Left ventricle myocardium inferior (tissue), 1 donor: ENCODE results near the gene HAS3. TPM values are rescaled to one million over a fixed set of nuclear protein-coding genes. Genes with fewer than 3 reads are reported as not detected.
"Not testable (repeated sequence)": the region's sequence is repeated elsewhere in the genome, so short reads cannot be mapped to it uniquely, and the experiment has no call there.

Experiments used
- DNase-seq: peaks from one replicate; pipeline ENCODE4 v3.0.0-alpha.2; 2020
- H3K27ac ChIP-seq: fragments of 200-600 bp; replicated peaks from 2 replicates; pipeline ENCODE4 v1.8.0; 2021
- H3K27me3 ChIP-seq: fragments of 200-600 bp; 2 replicates; pipeline ENCODE4 v1.8.0; 2021; ENCODE audit warnings: low read depth
- H3K36me3 ChIP-seq: fragments of 200-600 bp; 2 replicates; pipeline ENCODE4 v1.8.0; 2021
- H3K4me1 ChIP-seq: fragments of 200-600 bp; 2 replicates; pipeline ENCODE4 v1.8.0; 2021
- H3K4me3 ChIP-seq: fragments of 200-600 bp; 2 replicates; pipeline ENCODE4 v1.8.0; 2021; ENCODE audit warnings: mild to moderate bottlenecking, moderate library complexity
- H3K9me3 ChIP-seq: fragments of 200-600 bp; replicated peaks from 2 replicates; pipeline ENCODE4 v1.8.0; 2021
- intact Hi-C: fragments of 100-400 bp; cut with micrococcal nuclease; formaldehyde crosslinking; loops from one replicate; pipeline ENCODE4 v1.11.0; 2022
- total RNA-seq: library from RNA; stranded (reverse); fragmentation: NEBNext Ultra II Directional; extraction: Animal tissue kit (Norgen Biotek cat#: 25700); gene quantifications from one replicate; pipeline ENCODE4 v1.2.1, GENCODE V29; 2021
- TF ChIP-seq, protein P1 (sequence below): fragments of 200-600 bp; IDR thresholded peaks from 2 replicates; pipeline ENCODE4 v1.8.0; 2021; ENCODE audit warnings: antibody characterized with exemption, mild to moderate bottlenecking, borderline replicate concordance
- donor health status: DM: no; HTN: yes; CAD: no; lungs with severe emphysema.

Gene HAS3
- total RNA-seq, 1 donor from 2014 or later = 0.27 TPM

DNA sequence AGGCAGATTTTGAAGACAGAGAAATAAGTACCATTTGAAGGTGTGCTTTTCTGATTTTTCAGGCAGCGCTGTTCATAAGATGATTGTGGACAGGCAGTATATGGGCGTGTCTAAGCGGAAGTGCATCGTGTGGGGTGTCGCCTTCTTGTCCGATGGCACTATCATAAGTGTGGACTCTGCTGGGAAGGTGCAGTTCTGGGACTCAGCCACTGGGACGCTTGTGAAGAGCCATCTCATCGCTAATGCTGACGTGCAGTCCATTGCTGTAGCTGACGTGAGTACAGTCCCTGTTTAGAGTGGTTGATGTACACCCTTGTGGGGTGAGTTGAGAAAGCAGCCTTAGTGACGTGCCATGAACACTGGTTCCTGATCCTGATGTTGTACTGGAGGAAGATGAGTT is 37.7 kb downstream of the HAS3 start:
- no peaks in the 10 kb centered on the region for H3K4me1 ChIP-seq
- intact Hi-C loops = no loop called here
- no peaks in the 10 kb centered on the region for H3K9me3 ChIP-seq
- peaks cover 90% of the 10 kb centered on the region for H3K36me3 ChIP-seq
- DNase-seq = no peak
- no peak overlapping the region for H3K4me3 ChIP-seq
- no peaks in the 10 kb centered on the region for H3K27me3 ChIP-seq
- no peak overlapping the region for H3K27ac ChIP-seq
- TF ChIP-seq, protein P1, sequence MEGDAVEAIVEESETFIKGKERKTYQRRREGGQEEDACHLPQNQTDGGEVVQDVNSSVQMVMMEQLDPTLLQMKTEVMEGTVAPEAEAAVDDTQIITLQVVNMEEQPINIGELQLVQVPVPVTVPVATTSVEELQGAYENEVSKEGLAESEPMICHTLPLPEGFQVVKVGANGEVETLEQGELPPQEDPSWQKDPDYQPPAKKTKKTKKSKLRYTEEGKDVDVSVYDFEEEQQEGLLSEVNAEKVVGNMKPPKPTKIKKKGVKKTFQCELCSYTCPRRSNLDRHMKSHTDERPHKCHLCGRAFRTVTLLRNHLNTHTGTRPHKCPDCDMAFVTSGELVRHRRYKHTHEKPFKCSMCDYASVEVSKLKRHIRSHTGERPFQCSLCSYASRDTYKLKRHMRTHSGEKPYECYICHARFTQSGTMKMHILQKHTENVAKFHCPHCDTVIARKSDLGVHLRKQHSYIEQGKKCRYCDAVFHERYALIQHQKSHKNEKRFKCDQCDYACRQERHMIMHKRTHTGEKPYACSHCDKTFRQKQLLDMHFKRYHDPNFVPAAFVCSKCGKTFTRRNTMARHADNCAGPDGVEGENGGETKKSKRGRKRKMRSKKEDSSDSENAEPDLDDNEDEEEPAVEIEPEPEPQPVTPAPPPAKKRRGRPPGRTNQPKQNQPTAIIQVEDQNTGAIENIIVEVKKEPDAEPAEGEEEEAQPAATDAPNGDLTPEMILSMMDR = no peak

DNA sequence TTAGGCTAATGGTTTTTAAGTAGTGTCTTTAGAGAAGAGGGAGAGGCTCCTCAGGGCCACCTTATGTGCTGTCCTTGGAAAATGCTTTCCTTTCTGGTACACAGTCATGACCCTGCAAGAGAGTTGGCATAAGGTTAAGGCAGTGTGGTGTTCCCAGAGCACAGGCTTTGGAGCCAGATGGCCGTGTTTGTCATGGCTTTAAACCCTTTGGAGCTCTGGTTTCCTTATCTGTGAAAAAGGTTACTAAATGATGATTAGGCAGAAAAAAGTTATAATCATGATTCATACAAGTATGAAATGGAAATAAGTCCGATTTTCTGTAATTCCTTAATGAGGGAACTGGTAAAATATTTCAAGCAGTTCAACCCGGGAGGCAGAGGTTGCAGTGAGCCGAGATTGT is 40.2 kb downstream of the HAS3 start:
- Histone ChIP-seq H3K27ac (no peak overlapping the region), H3K9me3 (no peaks in the 10 kb centered on the region), H3K4me1 (no peaks in the 10 kb centered on the region), H3K36me3 (peaks cover 82% of the 10 kb centered on the region), H3K4me3 (no peak overlapping the region), H3K27me3 (no peaks in the 10 kb centered on the region)
- DNase-seq = no peak
- intact Hi-C loops = no loop called here
- TF ChIP-seq, protein P1 = no peak

DNA sequence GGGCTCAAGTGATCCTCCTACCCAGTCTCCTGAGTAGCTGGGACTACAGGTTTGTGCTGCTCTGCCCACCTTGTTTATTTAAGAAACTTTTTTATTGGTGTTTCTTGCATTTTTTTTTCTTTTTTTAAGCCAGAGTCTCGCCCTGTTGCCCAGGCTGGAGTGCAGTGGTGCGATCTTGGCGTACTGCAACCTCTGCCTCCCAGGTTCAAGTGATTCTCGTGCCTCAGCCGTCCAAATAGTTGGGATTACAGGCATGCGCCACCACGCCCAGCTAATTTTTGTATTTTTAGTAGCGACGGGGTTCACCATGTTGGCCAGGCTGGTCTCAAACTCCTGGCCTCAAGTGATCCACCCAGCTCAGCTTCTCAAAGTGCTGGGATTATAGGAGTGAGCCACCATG is 44.2 kb downstream of the HAS3 start:
- peaks cover 82% of the 10 kb centered on the region for H3K36me3 ChIP-seq
- DNase-seq = not testable (repeated sequence)
- intact Hi-C loops = loop anchor here (2.0 kb wide), 1 partner anchor 137 kb away; no protein-coding TSS in a partner anchor

DNA sequence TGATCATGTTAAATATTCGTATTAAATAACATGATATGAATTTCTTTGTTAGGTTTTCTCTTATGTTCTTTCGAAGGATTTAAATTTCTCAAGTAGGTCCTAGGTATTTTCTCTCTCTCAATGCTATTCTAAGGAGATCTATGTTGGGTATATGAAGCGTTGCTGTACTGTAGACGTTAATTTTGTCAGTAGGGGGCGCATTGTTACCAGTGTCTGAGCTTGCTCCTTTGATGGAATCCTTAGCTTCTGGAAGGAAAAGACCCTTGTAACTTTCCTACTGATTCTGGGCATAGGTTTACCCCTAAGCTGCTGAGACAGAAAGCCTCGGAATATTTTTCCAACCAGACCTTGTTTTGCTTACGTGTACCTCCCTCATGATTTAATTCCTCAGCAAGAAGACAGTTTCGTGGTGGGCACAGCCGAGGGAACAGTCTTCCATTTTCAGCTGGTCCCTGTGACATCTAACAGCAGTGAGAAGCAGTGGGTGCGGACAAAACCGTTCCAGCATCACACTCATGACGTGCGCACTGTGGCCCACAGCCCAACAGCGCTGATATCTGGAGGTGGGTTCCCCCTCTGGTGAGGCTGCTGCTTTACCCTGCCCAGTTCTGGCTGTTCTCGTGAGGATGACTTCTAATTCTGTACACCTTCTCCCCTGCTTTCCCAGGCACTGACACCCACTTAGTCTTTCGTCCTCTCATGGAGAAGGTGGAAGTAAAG is 44.9 kb downstream of the HAS3 start:
- Histone ChIP-seq H3K4me3 (no peak overlapping the region), H3K9me3 (no peaks in the 10 kb centered on the region), H3K27me3 (no peaks in the 10 kb centered on the region), H3K4me1 (no peaks in the 10 kb centered on the region), H3K36me3 (peaks cover 82% of the 10 kb centered on the region), H3K27ac (no peak overlapping the region)
- no peak for DNase-seq
- intact Hi-C loops = loop anchor here (2.0 kb wide), 1 partner anchor 136 kb away; no protein-coding TSS in a partner anchor
- TF ChIP-seq, protein P1 = peak; percentile 87

More for the DNA sequence above, 44.2 kb downstream of the HAS3 start:
- not testable (repeated sequence) for H3K27me3 ChIP-seq, H3K9me3 ChIP-seq, H3K4me1 ChIP-seq, H3K4me3 ChIP-seq, H3K27ac ChIP-seq

DNA sequence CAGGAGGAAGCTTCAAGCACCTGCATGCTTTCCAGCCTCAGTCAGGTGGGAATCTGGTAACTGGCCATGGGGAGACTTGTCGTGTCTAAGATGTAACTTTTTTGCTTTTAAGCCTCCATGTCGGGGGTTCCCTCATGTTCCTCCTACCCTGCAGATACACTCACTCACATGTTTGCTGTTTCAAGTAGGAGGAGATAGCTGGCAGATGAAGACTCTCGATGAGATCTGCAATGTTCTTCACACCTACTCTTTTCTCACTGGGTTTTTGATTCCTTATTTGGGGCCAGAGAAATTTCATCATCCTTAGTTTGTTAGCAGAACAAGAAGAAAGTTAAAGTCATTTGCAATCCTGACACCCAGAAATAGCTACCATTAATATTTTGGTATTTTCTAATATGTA is 51.7 kb downstream of the HAS3 start:
- Histone ChIP-seq H3K36me3 (peaks cover 98% of the 10 kb centered on the region), H3K27me3 (no peaks in the 10 kb centered on the region), H3K4me3 (no peak overlapping the region), H3K9me3 (no peaks in the 10 kb centered on the region), H3K4me1 (no peaks in the 10 kb centered on the region), H3K27ac (no peak overlapping the region)
- intact Hi-C loops = no loop called here
- no peak for DNase-seq
- TF ChIP-seq, protein P1 = no peak

DNA sequence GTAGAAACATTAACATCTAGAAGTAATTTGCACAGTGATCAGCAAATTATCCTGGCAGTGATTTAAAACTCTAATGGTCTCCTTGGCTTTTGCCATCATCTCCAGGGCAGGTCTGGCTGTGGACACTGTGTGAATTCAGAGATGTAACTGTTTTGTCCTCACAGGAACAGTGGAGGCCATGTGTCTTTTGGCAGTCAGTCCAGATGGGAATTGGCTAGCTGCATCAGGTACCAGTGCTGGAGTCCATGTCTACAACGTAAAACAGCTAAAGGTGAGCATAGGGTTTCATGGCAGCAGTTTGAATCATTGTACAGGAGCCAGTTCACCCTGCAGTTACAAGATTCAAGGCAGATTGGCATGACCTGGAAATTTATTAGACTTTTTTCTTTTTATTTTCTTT is 54.7 kb downstream of the HAS3 start:
- H3K27ac ChIP-seq = no peak overlapping the region
- DNase-seq = no peak
- intact Hi-C loops = no loop called here
- peaks cover 97% of the 10 kb centered on the region for H3K36me3 ChIP-seq
- H3K27me3 ChIP-seq = no peaks in the 10 kb centered on the region
- no peak overlapping the region for H3K4me3 ChIP-seq
- H3K4me1 ChIP-seq = no peaks in the 10 kb centered on the region
- no peaks in the 10 kb centered on the region for H3K9me3 ChIP-seq
- TF ChIP-seq, protein P1 = no peak
